ENCODE measurements around the gene HPCAL1.

- no peak for TF ChIP-seq CTCF (IDR thresholded peaks at IDR 0.05)
- no peak for TF ChIP-seq POLR2A (IDR thresholded peaks at IDR 0.05)
These were observed 90.9 kb downstream of the HPCAL1 start for GRCh38 chr2:10393640-10393982.

Measured in body of pancreas (tissue), 4 donors.